Measurements from ENCODE around the gene ASCC1. TPM values are rescaled to one million over a fixed set of nuclear protein-coding genes. Genes with fewer than 3 reads are reported as not detected.

Gene ASCC1
- total RNA-seq, 2 experiments from 2014 or later = 16.5 to 19.0 TPM

DNA sequence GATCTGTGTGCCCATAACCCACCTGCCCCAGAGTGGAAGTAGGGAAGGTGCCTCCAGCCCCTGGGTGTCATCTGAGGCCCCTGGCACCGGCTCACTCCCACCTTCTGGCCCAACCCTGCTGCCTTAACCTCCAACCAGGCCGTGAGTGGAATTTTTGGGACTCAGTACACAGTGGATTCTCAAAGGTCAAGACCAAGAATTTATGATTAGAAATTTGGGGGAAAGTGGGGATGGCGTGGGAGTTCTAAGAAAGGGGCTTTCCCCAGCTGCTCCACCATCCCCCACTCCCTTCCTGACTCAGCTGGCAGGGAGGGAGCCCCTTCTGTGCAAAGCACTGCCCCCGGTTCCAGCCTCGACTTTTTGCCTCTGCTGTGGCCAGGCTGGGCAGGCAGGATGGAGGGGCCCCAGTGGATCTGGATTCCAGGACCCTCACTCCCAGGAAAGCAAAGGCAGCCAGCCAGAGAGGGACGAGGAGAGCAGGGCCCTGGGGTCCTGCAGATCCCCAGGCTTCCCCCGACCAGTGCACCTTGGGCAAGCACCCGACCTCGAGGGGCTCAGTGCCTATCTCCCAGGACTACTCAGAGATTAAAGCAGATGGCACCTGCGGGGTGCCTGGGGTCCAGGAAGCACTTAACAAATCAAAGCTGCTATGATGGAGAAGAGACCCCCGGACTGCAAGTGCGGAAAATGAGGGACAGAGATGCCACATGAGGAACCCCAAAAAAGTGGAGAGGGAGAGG, 140.5 kb downstream of the ASCC1 start:
- peak overlapping the region; percentile 85 for H3K27ac Mint-ChIP-seq
- ChIA-PET CTCF (interaction anchor here (0.6 to 1.4 kb wide), 2 partner anchors 33 to 262 kb away, joined by 3 to 6 read pairs; no protein-coding TSS in a partner anchor), POLR2A (interaction anchor here (0.5 to 1.7 kb wide), 8 partner anchors 8 to 148 kb away, joined by 3 to 13 read pairs (median 3); partner anchors contain the start of gene SPOCK2)
- H3K4me1 Mint-ChIP-seq (ENCODE audit: low read depth) = peaks cover 89% of the 10 kb centered on the region
- Histone ChIP-seq H3K4me1 (ENCODE audit: insufficient read depth, low read length) (peaks cover 93% of the 10 kb centered on the region), H3K27ac (ENCODE audit: low read depth in 1 of 2, low read length in 2 of 2) (peak overlapping the region; percentile 8 to 60), H3K4me3 (ENCODE audit: low read length) (no peak overlapping the region), H3K36me3 (ENCODE audit: insufficient read depth, low read length) (peaks cover 77% of the 10 kb centered on the region), H3K27me3 (ENCODE audit: control insufficient read depth in 1 of 2, insufficient read depth in 2 of 2, low read length in 2 of 2) (no peaks in the 10 kb centered on the region), H3K9me3 (ENCODE audit: control insufficient read depth in 1 of 2, insufficient read depth in 1 of 2, low read length in 2 of 2) (no peaks in the 10 kb centered on the region)
- no peak for ATAC-seq (ENCODE audit: poor library complexity)
- peaks cover 95% of the 10 kb centered on the region for H3K36me3 Mint-ChIP-seq (ENCODE audit: low read depth)
- no peaks in the 10 kb centered on the region for H3K9me3 Mint-ChIP-seq
- H3K4me3 Mint-ChIP-seq = peak overlapping the region; percentile 85
- no peaks in the 10 kb centered on the region for H3K27me3 Mint-ChIP-seq
- intact Hi-C loops (cut with DNase I, micrococcal nuclease) = no loop called here
- DNase-seq = peak in 1 of 14 experiments; percentile 49
- TF ChIP-seq, protein P1, sequence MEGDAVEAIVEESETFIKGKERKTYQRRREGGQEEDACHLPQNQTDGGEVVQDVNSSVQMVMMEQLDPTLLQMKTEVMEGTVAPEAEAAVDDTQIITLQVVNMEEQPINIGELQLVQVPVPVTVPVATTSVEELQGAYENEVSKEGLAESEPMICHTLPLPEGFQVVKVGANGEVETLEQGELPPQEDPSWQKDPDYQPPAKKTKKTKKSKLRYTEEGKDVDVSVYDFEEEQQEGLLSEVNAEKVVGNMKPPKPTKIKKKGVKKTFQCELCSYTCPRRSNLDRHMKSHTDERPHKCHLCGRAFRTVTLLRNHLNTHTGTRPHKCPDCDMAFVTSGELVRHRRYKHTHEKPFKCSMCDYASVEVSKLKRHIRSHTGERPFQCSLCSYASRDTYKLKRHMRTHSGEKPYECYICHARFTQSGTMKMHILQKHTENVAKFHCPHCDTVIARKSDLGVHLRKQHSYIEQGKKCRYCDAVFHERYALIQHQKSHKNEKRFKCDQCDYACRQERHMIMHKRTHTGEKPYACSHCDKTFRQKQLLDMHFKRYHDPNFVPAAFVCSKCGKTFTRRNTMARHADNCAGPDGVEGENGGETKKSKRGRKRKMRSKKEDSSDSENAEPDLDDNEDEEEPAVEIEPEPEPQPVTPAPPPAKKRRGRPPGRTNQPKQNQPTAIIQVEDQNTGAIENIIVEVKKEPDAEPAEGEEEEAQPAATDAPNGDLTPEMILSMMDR (IDR thresholded peaks at IDR 0.05) = no peak

DNA sequence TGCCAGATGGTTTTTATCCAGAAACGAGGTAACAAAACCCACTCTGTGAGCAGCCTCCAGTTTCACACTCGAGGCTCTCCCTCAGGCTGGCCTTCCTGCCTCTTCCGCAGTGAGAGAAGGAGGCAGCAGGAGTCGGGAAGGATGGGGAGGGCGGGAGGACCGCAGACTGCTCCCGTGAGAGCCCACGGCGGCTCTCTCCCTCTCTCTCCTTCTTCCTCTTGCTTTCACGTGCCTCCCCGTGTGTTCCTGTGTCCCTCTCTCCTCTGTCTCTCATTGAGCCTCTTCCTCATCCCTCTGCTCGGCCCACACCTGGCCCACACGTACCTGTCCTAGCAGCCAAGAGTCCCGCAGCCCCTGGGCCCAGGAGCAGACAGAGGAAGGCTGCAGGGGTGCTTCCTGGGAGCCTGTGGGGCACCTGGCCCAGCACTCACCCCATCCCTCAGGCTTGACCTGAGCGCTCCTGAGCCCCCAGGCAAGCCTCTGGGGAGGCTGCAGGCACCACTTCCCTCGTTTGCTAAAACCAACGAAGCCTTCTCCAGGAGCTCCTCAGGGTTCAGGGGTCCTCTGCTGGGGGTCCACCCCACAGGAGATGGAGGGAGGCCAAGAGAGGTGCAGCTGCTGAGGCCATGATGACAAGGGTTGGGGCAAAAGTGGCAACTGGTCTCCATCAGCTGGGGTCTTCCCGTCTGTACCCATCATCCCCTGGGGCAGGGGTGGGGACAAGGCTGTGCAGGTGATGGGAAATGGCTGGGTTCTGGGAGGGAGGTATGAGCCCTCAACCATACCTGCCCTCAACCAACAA, 141.3 kb downstream of the ASCC1 start:
- peaks cover 85% of the 10 kb centered on the region for H3K4me1 Mint-ChIP-seq (ENCODE audit: low read depth)
- H3K4me3 Mint-ChIP-seq = peak overlapping the region; percentile 62
- H3K27me3 Mint-ChIP-seq = no peaks in the 10 kb centered on the region
- intact Hi-C loops (cut with DNase I, micrococcal nuclease) = loop anchor here in 1 of 2 experiments (5.0 kb wide), 1 partner anchor 148 kb away; no protein-coding TSS in a partner anchor
- Histone ChIP-seq H3K9me3 (ENCODE audit: control insufficient read depth in 1 of 2, insufficient read depth in 1 of 2, low read length in 2 of 2) (no peaks in the 10 kb centered on the region), H3K4me1 (ENCODE audit: insufficient read depth, low read length) (peaks cover 91% of the 10 kb centered on the region), H3K27ac (ENCODE audit: low read depth in 1 of 2, low read length in 2 of 2) (peak overlapping the region; percentile 8 to 60), H3K27me3 (ENCODE audit: control insufficient read depth in 1 of 2, insufficient read depth in 2 of 2, low read length in 2 of 2) (no peaks in the 10 kb centered on the region), H3K4me3 (ENCODE audit: low read length) (no peak overlapping the region), H3K36me3 (ENCODE audit: insufficient read depth, low read length) (peaks cover 85% of the 10 kb centered on the region)
- peaks cover 96% of the 10 kb centered on the region for H3K36me3 Mint-ChIP-seq (ENCODE audit: low read depth)
- DNase-seq (peak in 1 of 14 experiments; percentile 20), ATAC-seq (ENCODE audit: poor library complexity) (no peak)
- TF ChIP-seq, protein P1 (IDR thresholded peaks at IDR 0.05) = no peak
- no peaks in the 10 kb centered on the region for H3K9me3 Mint-ChIP-seq
- peak overlapping the region; percentile 85 for H3K27ac Mint-ChIP-seq
- POLR2A ChIA-PET = interaction anchor here (0.7 to 0.8 kb wide), 2 partner anchors 9 to 16 kb away, joined by 3 read pairs; no protein-coding TSS in a partner anchor
- CTCF ChIA-PET = interaction anchor here (1.4 kb wide), 1 partner anchor 263 kb away, joined by 3 read pairs; no protein-coding TSS in a partner anchor
